ENCODE data around the gene KPNA2. TPM values are rescaled to one million over a fixed set of nuclear protein-coding genes. Genes with fewer than 3 reads are reported as not detected.

KPNA2 gene
- total and polyA plus RNA-seq, 2 of the 13 experiments (the other 11 are each of a cell fraction or from before 2014, with no cell fraction given) = 111 to 305 TPM

GRCh38 chr17:67994817-67995569 is 40.5 kb upstream of the KPNA2 start (continued):
- no peak for TF ChIP-seq ZNF468 (CRISPR knock-in tag; IDR thresholded peaks at IDR 0.05)
- TF ChIP-seq ZNF180 (CRISPR knock-in tag; IDR thresholded peaks at IDR 0.05; ENCODE audit: borderline replicate concordance, low read depth) = no peak
- TF ChIP-seq TBP (CRISPR knock-in tag; IDR thresholded peaks at IDR 0.05) = no peak

DNA sequence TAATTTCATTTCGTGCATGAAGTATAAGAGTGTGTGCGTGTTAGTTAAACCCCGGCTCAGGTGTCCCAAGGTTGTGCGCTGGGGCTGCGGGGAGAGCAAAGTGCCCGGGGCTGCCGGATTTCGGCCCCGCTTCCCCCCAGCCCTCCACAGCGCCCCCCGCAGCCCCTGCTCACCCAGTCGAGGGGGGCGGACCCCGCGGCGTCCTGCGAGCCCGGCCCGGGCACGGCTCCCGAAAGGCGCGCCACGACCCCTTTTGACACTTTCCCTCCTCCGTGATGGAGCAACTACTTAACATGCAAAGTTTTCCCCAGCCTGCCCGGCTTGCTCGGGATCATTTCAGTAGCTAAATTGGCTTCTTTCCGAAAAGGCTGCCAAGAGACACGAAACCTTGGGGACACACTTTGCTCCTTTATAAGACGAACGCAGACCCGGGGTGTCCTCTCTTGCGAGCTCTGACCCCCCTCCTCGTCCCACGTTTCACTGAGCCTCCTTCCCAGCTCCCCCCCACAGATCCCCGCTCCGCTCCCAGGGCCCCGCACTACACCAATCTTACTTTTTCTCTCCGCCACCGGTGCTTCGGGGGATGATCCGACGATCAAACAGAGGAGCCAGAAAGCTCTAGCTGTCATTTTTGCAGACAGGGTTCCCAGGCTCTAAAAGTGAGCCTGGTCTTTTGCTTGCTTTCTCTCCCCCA is 39.8 kb upstream of the KPNA2 start:
- POLR2A ChIA-PET = interaction anchor here (1.3 to 2.7 kb wide), 5 partner anchors 16 to 40 kb away, joined by 4 to 25 read pairs (median 5); partner anchors contain the start of gene KPNA2
- Histone ChIP-seq H4K20me1 (ENCODE audit: insufficient read depth, low read length) (no peaks in the 10 kb centered on the region), H3K27me3 (ENCODE audit: control insufficient read depth in 1 of 2, insufficient read depth in 2 of 2, low read length in 2 of 2) (peaks cover 0 to 7% of the 10 kb centered on the region in 2 experiments; a peak in 1 of 5 replicates), H3K9me3 (ENCODE audit: low read length) (no peaks in the 10 kb centered on the region), H3K27ac (ENCODE audit: extremely low read length, insufficient read depth, low read length) (no peak overlapping the region), H3K4me3 (replicated peaks in 1 of 3; ENCODE audit: insufficient read depth in 1 of 3, low read depth in 2 of 3, low read length in 3 of 3) (peak overlapping the region; percentile 60 to 78 (median 72)), H3K4me2 (ENCODE audit: low read depth, low read length) (peak overlapping the region; percentile 99), H3K36me3 (replicated peaks in 1 of 2; ENCODE audit: control insufficient read depth in 1 of 2, insufficient read depth in 2 of 2, low read length in 2 of 2) (no peaks in the 10 kb centered on the region), H3K9ac (ENCODE audit: insufficient read depth, low read depth, low read length) (peak overlapping the region; percentile 15), H3K79me2 (ENCODE audit: insufficient read depth, low read length) (no peaks in the 10 kb centered on the region), H3K4me1 (ENCODE audit: insufficient read depth, low read length) (peaks cover 36% of the 10 kb centered on the region), H2AFZ (ENCODE audit: low read length) (peak overlapping the region; percentile 10)
- WGBS (ENCODE audit: low lambda C conversion rate) = 1% methylated on average over 43 of the region's 43 CpGs
- BruUV-seq (replicated peaks) = no TSS peak
- in situ Hi-C loops (cut with HindIII; ENCODE audit: extremely low pct_ligation_motif_present, low pct_unique_long_range_greater_than_20kb) (no loop called here), intact Hi-C loops (cut with micrococcal nuclease; ENCODE audit: unreplicated experiment) (loop anchor here (2.0 kb wide), 1 partner anchor 17 kb away; no protein-coding TSS in a partner anchor)
- ATAC-seq = peak; percentile 30
- no peak for DNase-seq (ENCODE audit: low spot score)
- no peak for FAIRE-seq
- CTCF ChIA-PET (ENCODE audit: low intra/inter-chr PET ratio, low total read pairs) = no interaction called here
- TF ChIP-seq SMARCC2 (IDR thresholded peaks at IDR 0.05) = no peak
- TF ChIP-seq, protein P1, sequence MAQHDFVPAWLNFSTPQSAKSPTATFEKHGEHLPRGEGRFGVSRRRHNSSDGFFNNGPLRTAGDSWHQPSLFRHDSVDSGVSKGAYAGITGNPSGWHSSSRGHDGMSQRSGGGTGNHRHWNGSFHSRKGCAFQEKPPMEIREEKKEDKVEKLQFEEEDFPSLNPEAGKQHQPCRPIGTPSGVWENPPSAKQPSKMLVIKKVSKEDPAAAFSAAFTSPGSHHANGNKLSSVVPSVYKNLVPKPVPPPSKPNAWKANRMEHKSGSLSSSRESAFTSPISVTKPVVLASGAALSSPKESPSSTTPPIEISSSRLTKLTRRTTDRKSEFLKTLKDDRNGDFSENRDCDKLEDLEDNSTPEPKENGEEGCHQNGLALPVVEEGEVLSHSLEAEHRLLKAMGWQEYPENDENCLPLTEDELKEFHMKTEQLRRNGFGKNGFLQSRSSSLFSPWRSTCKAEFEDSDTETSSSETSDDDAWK (CRISPR knock-in tag; IDR thresholded peaks at IDR 0.05) = no peak
- no peak for TF ChIP-seq NFE2L1 (CRISPR knock-in tag; IDR thresholded peaks at IDR 0.05; ENCODE audit: borderline replicate concordance)
- no peak for TF ChIP-seq PRPF4 (IDR thresholded peaks at IDR 0.05; ENCODE audit: low read depth, low read length, poor library complexity, severe bottlenecking)
- no peak for TF ChIP-seq ZSCAN22 (CRISPR knock-in tag; IDR thresholded peaks at IDR 0.05)
- TF ChIP-seq ZNF775 (CRISPR knock-in tag; IDR thresholded peaks at IDR 0.05; ENCODE audit: borderline replicate concordance) = no peak
- peak; percentile 24; the same call in 1 of the 2 replicates for TF ChIP-seq HDAC2 (CRISPR knock-in tag; IDR thresholded peaks at IDR 0.05)
- TF ChIP-seq ZNF589 (CRISPR knock-in tag; conservative IDR thresholded peaks at IDR 0.05) = 0 out of 2 replicates have a peak, but pooled peaks have one; percentile 53
- TF ChIP-seq GTF2F1 (IDR thresholded peaks at IDR 0.05; ENCODE audit: low read length) = no peak
- TF ChIP-seq TGIF2 (CRISPR knock-in tag; IDR thresholded peaks at IDR 0.05) = no peak
- no peak for TF ChIP-seq ZFP36L2 (CRISPR knock-in tag; IDR thresholded peaks at IDR 0.05)
- TF ChIP-seq MED8 (CRISPR knock-in tag; IDR thresholded peaks at IDR 0.05; ENCODE audit: insufficient replicate concordance) = no peak
- TF ChIP-seq ZNF790 (CRISPR knock-in tag; IDR thresholded peaks at IDR 0.05; ENCODE audit: borderline replicate concordance) = no peak
- TF ChIP-seq, protein P2, sequence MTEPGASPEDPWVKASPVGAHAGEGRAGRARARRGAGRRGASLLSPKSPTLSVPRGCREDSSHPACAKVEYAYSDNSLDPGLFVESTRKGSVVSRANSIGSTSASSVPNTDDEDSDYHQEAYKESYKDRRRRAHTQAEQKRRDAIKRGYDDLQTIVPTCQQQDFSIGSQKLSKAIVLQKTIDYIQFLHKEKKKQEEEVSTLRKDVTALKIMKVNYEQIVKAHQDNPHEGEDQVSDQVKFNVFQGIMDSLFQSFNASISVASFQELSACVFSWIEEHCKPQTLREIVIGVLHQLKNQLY (CRISPR knock-in tag; IDR thresholded peaks at IDR 0.05) = no peak
- 0 out of 2 replicates have a peak, but pooled peaks have one; percentile 45 for TF ChIP-seq PRMT3 (CRISPR knock-in tag; IDR thresholded peaks at IDR 0.05; ENCODE audit: borderline replicate concordance, low read depth)
- TF ChIP-seq ZBTB7B (CRISPR knock-in tag; IDR thresholded peaks at IDR 0.05) = peak; percentile 84
- 0 out of 2 replicates have a peak, but pooled peaks have one; percentile 33 for TF ChIP-seq KDM3A (CRISPR knock-in tag; IDR thresholded peaks at IDR 0.05; ENCODE audit: low read depth)
- TF ChIP-seq ZNF768 (CRISPR knock-in tag; IDR thresholded peaks at IDR 0.05) = no peak
- no peak for TF ChIP-seq HOXA5 (CRISPR knock-in tag; IDR thresholded peaks at IDR 0.05)

All from HepG2 (cell line).